Vagina (tissue), 2 donors: Measurements from ENCODE around the gene GPR171. TPM values are rescaled to one million over a fixed set of nuclear protein-coding genes. Genes with fewer than 3 reads are reported as not detected.
A peak's percentile ranks its signal among the peaks of the same experiment; 100 is the strongest.

Source experiments
- DNase-seq, 2 donors: peaks; one replicate each; pipeline ENCODE4 v3.0.0-alpha.2; 2017; ENCODE audit errors: extremely low spot score in 2 of 2
- H3K27ac ChIP-seq: fragments of 200-600 bp; sonication (generic); one replicate; pipeline ENCODE4 v1.5.1; 2019
- H3K27me3 ChIP-seq: fragments of 200-600 bp; sonication (generic); one replicate; pipeline ENCODE4 v1.5.1; 2019
- H3K36me3 ChIP-seq, 2 donors: fragments of 200-600 bp; sonication (generic); one replicate each; pipeline ENCODE4 v1.5.1; 2017 to 2019
- H3K4me1 ChIP-seq: fragments of 200-600 bp; sonication (generic); one replicate; pipeline ENCODE4 v1.5.1; 2019
- H3K4me3 ChIP-seq, 2 donors: fragments of 200-600 bp; sonication (generic); 1 replicate in 1 of 2; 2 replicates in 1 of 2; pipeline ENCODE4 v1.5.1; 2016 to 2019
- H3K9me3 ChIP-seq: fragments of 200-600 bp; sonication (generic); one replicate; pipeline ENCODE4 v1.5.1; 2019
- POLR2A ChIP-seq, 2 donors: fragments of 450-650 bp; IDR thresholded peaks; one replicate each; pipeline ENCODE4 v1.6.1; 2017; ENCODE audit warnings: antibody characterized with exemption in 2 of 2, mild to moderate bottlenecking in 2 of 2, moderate library complexity in 2 of 2
- POLR2AphosphoS5 ChIP-seq, 2 donors: sonication (generic); formaldehyde crosslinking; IDR thresholded peaks; one replicate each; pipeline ENCODE4 v1.9.0; 2017; ENCODE audit warnings: antibody characterized with exemption in 2 of 2, mild to moderate bottlenecking in 2 of 2, low read depth in 1 of 2; ENCODE audit not compliant: insufficient read depth in 1 of 2
- intact Hi-C: fragments of 100-400 bp; cut with DNase I; formaldehyde crosslinking; loops from one replicate; pipeline ENCODE4 v1.15.1; 2023
- total RNA-seq: library from RNA; depleted of rRNA; stranded (reverse); fragments of >200 nt; gene quantifications from one replicate; pipeline ENCODE4 v1.2.3, GENCODE V29; 2016
- TF ChIP-seq, protein P1 (sequence below), 3 experiments: fragments of 450-650 bp in 2 of 3; fragments of 200-600 bp in 1 of 3; sonication (generic) in 1 of 3; IDR thresholded peaks; one replicate each; pipeline ENCODE4 v1.5.1; 2017 to 2019; ENCODE audit warnings: antibody characterized with exemption in 3 of 3, mild to moderate bottlenecking in 2 of 3, moderate library complexity in 2 of 3

The GPR171 gene
- total RNA-seq, 1 donor from 2014 or later = 5.4 TPM

DNA sequence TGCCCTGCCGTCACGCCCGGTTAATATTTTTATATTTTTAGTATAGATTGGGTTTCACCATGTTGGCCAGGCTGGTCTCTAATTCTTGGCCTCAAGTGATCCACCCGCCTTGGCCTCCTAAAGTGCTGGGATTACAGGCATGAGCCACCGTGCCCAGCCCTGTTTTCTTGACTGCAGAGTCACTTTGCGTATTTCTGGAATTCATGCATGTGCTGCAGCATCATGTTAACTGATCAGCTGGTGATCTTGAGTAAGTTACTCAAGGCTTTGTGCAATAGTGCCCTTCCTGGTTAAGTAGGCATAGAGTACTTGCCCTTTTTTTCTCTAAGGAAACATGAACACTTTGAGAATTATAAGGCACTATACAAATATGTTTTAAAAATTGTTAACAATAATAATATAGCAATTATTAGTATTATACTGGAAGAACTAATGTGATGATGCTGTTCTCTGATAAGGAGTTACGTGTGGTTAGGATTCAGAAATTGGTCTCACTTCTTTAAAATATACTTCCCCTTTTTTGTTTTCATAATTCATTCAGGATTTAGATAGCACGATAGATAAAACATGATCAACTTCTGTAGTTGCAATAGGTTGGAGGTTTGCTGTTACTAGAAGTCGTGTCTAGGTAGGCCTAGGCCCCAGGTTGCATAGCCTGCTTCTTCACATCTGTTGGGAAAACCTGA, 33.6 kb downstream of the GPR171 start:
- TF ChIP-seq POLR2A (IDR thresholded peaks at IDR 0.05) (no peak), POLR2AphosphoS5 (IDR thresholded peaks at IDR 0.05; ENCODE audit: insufficient read depth in 1 of 2, low read depth in 1 of 2) (no peak)
- TF ChIP-seq, protein P1, sequence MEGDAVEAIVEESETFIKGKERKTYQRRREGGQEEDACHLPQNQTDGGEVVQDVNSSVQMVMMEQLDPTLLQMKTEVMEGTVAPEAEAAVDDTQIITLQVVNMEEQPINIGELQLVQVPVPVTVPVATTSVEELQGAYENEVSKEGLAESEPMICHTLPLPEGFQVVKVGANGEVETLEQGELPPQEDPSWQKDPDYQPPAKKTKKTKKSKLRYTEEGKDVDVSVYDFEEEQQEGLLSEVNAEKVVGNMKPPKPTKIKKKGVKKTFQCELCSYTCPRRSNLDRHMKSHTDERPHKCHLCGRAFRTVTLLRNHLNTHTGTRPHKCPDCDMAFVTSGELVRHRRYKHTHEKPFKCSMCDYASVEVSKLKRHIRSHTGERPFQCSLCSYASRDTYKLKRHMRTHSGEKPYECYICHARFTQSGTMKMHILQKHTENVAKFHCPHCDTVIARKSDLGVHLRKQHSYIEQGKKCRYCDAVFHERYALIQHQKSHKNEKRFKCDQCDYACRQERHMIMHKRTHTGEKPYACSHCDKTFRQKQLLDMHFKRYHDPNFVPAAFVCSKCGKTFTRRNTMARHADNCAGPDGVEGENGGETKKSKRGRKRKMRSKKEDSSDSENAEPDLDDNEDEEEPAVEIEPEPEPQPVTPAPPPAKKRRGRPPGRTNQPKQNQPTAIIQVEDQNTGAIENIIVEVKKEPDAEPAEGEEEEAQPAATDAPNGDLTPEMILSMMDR (IDR thresholded peaks at IDR 0.05) = no peak
- H3K9me3 ChIP-seq = no peaks in the 10 kb centered on the region
- DNase-seq = no peak
- H3K4me1 ChIP-seq = no peaks in the 10 kb centered on the region
- intact Hi-C loops = no loop called here
- no peak overlapping the region for H3K4me3 ChIP-seq
- H3K36me3 ChIP-seq = no peaks in the 10 kb centered on the region
- no peak overlapping the region for H3K27ac ChIP-seq
- no peaks in the 10 kb centered on the region for H3K27me3 ChIP-seq

DNA sequence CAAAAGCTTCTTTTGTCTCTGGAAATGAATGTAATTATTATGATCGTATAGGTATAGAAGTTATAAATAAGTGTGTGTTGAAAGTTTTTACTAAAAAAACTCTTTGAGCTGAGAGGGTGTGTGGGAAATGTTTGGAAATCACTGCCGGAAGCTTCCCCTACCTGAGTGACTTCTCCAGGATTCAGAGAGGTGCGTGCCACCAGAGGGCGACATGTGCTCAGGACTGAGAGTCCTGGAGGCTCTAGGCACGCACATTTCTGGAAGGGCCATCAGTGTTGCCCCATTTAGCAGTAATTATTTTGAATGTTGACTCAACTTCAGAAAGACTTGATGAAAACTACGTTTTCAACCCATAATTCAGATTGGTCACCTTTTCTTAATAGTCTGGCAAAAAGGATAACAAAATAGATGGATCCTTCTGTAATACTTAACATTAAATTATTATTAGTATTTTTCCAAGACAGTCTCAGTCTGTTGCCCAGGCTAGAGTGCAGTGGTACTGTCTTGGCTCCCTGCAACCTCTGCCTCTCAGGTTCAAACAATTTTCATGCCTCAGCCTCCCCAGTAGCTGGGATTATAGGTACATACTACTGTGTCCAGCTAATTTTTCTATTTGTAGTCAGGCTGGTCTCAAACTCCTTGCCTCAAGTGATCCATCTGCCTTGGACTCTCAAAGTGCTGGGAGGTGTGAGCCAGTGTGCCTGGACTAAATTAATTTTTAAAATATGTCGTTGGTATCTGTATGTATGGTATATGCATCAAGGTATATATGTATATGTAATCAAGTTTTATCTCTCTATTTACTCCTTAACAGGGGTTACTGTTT, 34.5 kb downstream of the GPR171 start:
- Histone ChIP-seq H3K27me3 (no peaks in the 10 kb centered on the region), H3K36me3 (no peaks in the 10 kb centered on the region), H3K9me3 (no peaks in the 10 kb centered on the region), H3K4me3 (no peak overlapping the region), H3K4me1 (no peaks in the 10 kb centered on the region), H3K27ac (no peak overlapping the region)
- TF ChIP-seq, protein P1 (IDR thresholded peaks at IDR 0.05) = peak; percentile 22 to 64 (median 59)
- TF ChIP-seq POLR2AphosphoS5 (IDR thresholded peaks at IDR 0.05; ENCODE audit: insufficient read depth in 1 of 2, low read depth in 1 of 2) (no peak), POLR2A (IDR thresholded peaks at IDR 0.05) (no peak)
- DNase-seq = no peak
- intact Hi-C loops = no loop called here

DNA sequence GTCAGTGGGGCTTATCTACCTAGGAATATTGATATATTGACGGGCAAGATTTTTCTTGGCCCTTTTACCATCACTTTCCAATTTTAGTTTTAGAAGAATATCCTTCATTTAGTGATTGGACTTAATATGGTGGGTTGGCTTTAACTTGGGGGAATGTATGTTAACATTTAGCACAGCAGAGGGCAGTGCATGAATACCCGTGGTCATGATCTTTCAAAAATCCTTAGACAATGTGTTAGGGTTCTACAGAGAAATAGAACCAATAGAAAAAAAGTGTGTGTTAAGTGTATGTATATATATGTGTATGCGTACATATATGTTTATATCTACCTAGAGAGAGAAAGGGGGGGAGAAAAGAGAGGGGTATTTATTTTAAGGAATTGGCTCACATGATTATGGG, 36.9 kb downstream of the GPR171 start:
- TF ChIP-seq POLR2A (IDR thresholded peaks at IDR 0.05) = no peak
- H3K27ac ChIP-seq = no peak overlapping the region
- no peaks in the 10 kb centered on the region for H3K36me3 ChIP-seq
- no peak for DNase-seq
- no peaks in the 10 kb centered on the region for H3K27me3 ChIP-seq
- no peak overlapping the region for H3K4me3 ChIP-seq
- no peaks in the 10 kb centered on the region for H3K4me1 ChIP-seq
- H3K9me3 ChIP-seq = no peaks in the 10 kb centered on the region
- intact Hi-C loops = no loop called here

DNA sequence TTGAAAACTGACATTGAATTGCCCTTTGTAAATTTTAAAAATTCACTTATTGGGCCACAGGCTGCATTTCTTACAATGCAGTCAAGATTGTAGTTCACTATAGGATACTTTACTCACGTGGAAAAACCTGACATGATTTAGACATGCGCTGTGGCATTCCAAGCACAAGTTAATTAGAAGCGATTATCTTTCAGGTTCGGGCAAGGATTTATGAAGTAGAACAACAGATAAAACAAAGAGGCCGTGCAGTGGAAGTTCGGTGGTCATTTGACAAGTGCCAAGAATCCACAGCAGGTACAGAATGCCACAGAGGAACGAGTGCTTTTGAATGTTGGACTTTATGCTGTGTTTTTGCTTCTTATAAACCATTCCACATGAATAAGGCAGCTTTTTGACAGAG, 37.8 kb downstream of the GPR171 start:
- TF ChIP-seq POLR2AphosphoS5 (IDR thresholded peaks at IDR 0.05; ENCODE audit: insufficient read depth in 1 of 2, low read depth in 1 of 2) (no peak), POLR2A (IDR thresholded peaks at IDR 0.05) (no peak)
- TF ChIP-seq, protein P1 (IDR thresholded peaks at IDR 0.05) = no peak
- no peak for DNase-seq
- H3K9me3 ChIP-seq = no peaks in the 10 kb centered on the region
- intact Hi-C loops = no loop called here
- H3K36me3 ChIP-seq = no peaks in the 10 kb centered on the region
- no peak overlapping the region for H3K4me3 ChIP-seq
- no peaks in the 10 kb centered on the region for H3K27me3 ChIP-seq
- no peak overlapping the region for H3K27ac ChIP-seq
- H3K4me1 ChIP-seq = no peaks in the 10 kb centered on the region

DNA sequence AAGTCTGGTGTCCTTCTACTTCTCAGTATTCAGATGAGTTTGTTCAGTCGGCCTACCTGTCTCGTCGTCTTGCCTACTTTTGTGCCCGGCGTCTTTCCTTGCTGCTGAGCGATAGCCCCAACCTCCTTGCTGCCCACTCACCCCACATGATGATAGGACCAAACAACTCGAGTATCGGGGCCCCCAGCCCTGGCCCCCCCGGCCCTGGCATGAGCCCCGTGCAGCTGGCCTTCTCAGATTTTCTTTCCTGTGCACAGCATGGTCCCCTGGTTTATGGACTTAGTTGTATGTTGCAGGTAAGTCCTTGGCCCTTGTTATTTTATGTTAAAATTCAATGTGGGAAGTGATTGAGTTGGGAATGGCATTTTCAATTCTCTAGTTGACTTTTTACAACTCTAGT, 43.2 kb downstream of the GPR171 start:
- TF ChIP-seq, protein P1 (IDR thresholded peaks at IDR 0.05) = no peak
- TF ChIP-seq POLR2A (IDR thresholded peaks at IDR 0.05) (no peak), POLR2AphosphoS5 (IDR thresholded peaks at IDR 0.05; ENCODE audit: insufficient read depth in 1 of 2, low read depth in 1 of 2) (no peak)
- Histone ChIP-seq H3K4me1 (no peaks in the 10 kb centered on the region), H3K27me3 (no peaks in the 10 kb centered on the region), H3K36me3 (no peaks in the 10 kb centered on the region), H3K27ac (no peak overlapping the region), H3K4me3 (no peak overlapping the region), H3K9me3 (no peaks in the 10 kb centered on the region)
- intact Hi-C loops = no loop called here
- no peak for DNase-seq
